Measurements from ENCODE around the gene C1GALT1. TPM values are rescaled to one million over a fixed set of nuclear protein-coding genes. Genes with fewer than 3 reads are reported as not detected.

C1GALT1 gene
- total RNA-seq, 1 donor: 137 TPM

- DNase-seq (ENCODE audit: insufficient read length, low spot score, missing footprints): peak; percentile 14
- no peak overlapping the region for H3K4me3 ChIP-seq (ENCODE audit: insufficient read depth, low read length)
- H3K79me2 ChIP-seq (ENCODE audit: insufficient read depth, low read length): peaks cover 52% of the 10 kb centered on the region
- no peak for TF ChIP-seq CTCF (IDR thresholded peaks at IDR 0.05; ENCODE audit: extremely low read depth, low read depth, low read length)
- no peak overlapping the region for H3K4me2 ChIP-seq (ENCODE audit: insufficient read depth, low read length)
- H3K9me3 ChIP-seq (ENCODE audit: low read depth, low read length): peaks cover 5% of the 10 kb centered on the region
- no peaks in the 10 kb centered on the region for H3K27me3 ChIP-seq (ENCODE audit: insufficient read depth, low read length)
- H3K36me3 ChIP-seq (ENCODE audit: insufficient read depth, low read length): no peaks in the 10 kb centered on the region
- peak overlapping the region; percentile 91 for H3K27ac ChIP-seq (ENCODE audit: low read depth, low read length)
- H3K4me1 ChIP-seq (ENCODE audit: insufficient read depth, low read length): peaks cover 35% of the 10 kb centered on the region
- H4K20me1 ChIP-seq (ENCODE audit: insufficient read depth, low read length): no peaks in the 10 kb centered on the region
- no peak overlapping the region for H2AFZ ChIP-seq (ENCODE audit: low read length)
Observed at GRCh38 chr7:7178081-7178480, 4.3 kb upstream of the C1GALT1 start.

GRCh38 chr7:7178906-7179305 is 3.4 kb upstream of the C1GALT1 start:
- Histone ChIP-seq H3K4me2 (ENCODE audit: insufficient read depth, low read length) (no peak overlapping the region), H3K9me3 (ENCODE audit: low read depth, low read length) (peaks cover 5% of the 10 kb centered on the region), H3K36me3 (ENCODE audit: insufficient read depth, low read length) (no peaks in the 10 kb centered on the region), H2AFZ (ENCODE audit: low read length) (no peak overlapping the region), H3K79me2 (ENCODE audit: insufficient read depth, low read length) (peaks cover 55% of the 10 kb centered on the region), H3K27me3 (ENCODE audit: insufficient read depth, low read length) (no peaks in the 10 kb centered on the region), H4K20me1 (ENCODE audit: insufficient read depth, low read length) (no peaks in the 10 kb centered on the region), H3K4me1 (ENCODE audit: insufficient read depth, low read length) (peaks cover 35% of the 10 kb centered on the region), H3K4me3 (ENCODE audit: insufficient read depth, low read length) (no peak overlapping the region), H3K27ac (ENCODE audit: low read depth, low read length) (no peak overlapping the region)
- DNase-seq (ENCODE audit: insufficient read length, low spot score, missing footprints): no peak
- TF ChIP-seq CTCF (IDR thresholded peaks at IDR 0.05; ENCODE audit: extremely low read depth, low read depth, low read length): no peak

GRCh38 chr7:7180725-7181449 is 1.5 kb upstream of the C1GALT1 start:
- TF ChIP-seq CTCF (IDR thresholded peaks at IDR 0.05; ENCODE audit: extremely low read depth, low read depth, low read length): no peak
- H4K20me1 ChIP-seq (ENCODE audit: insufficient read depth, low read length): peaks cover 13% of the 10 kb centered on the region
- peak overlapping the region; percentile 91 for H3K4me3 ChIP-seq (ENCODE audit: insufficient read depth, low read length)
- no peak overlapping the region for H2AFZ ChIP-seq (ENCODE audit: low read length)
- peak overlapping the region; percentile 79 for H3K27ac ChIP-seq (ENCODE audit: low read depth, low read length)
- H3K79me2 ChIP-seq (ENCODE audit: insufficient read depth, low read length): peaks cover 58% of the 10 kb centered on the region
- no peak for DNase-seq (ENCODE audit: insufficient read length, low spot score, missing footprints)
- H3K9me3 ChIP-seq (ENCODE audit: low read depth, low read length): no peaks in the 10 kb centered on the region
- H3K36me3 ChIP-seq (ENCODE audit: insufficient read depth, low read length): peaks cover 7% of the 10 kb centered on the region
- H3K27me3 ChIP-seq (ENCODE audit: insufficient read depth, low read length): no peaks in the 10 kb centered on the region
- H3K4me2 ChIP-seq (ENCODE audit: insufficient read depth, low read length): peak overlapping the region; percentile 98
- H3K4me1 ChIP-seq (ENCODE audit: insufficient read depth, low read length): peaks cover 42% of the 10 kb centered on the region

- peaks cover 42% of the 10 kb centered on the region for H3K4me1 ChIP-seq (ENCODE audit: insufficient read depth, low read length)
Observed at GRCh38 chr7:7181519-7182155, 707 bp upstream of the C1GALT1 start.

More at GRCh38 chr7:7181519-7182155, 707 bp upstream of the C1GALT1 start:
- Histone ChIP-seq H3K4me2 (ENCODE audit: insufficient read depth, low read length) (peak overlapping the region; percentile 98), H3K79me2 (ENCODE audit: insufficient read depth, low read length) (peaks cover 65% of the 10 kb centered on the region), H3K27me3 (ENCODE audit: insufficient read depth, low read length) (no peaks in the 10 kb centered on the region), H3K4me3 (ENCODE audit: insufficient read depth, low read length) (peak overlapping the region; percentile 91), H3K36me3 (ENCODE audit: insufficient read depth, low read length) (peaks cover 15% of the 10 kb centered on the region), H3K27ac (ENCODE audit: low read depth, low read length) (peak overlapping the region; percentile 79), H3K9me3 (ENCODE audit: low read depth, low read length) (no peaks in the 10 kb centered on the region), H4K20me1 (ENCODE audit: insufficient read depth, low read length) (peaks cover 18% of the 10 kb centered on the region), H2AFZ (ENCODE audit: low read length) (peak overlapping the region; percentile 80)
- no peak for TF ChIP-seq CTCF (IDR thresholded peaks at IDR 0.05; ENCODE audit: extremely low read depth, low read depth, low read length)
- DNase-seq (ENCODE audit: insufficient read length, low spot score, missing footprints): peak; percentile 88
